Measurements from ENCODE around the gene SLC39A1.
A peak's percentile ranks its signal among the peaks of the same experiment; 100 is the strongest.

The SLC39A1 gene

DNA sequence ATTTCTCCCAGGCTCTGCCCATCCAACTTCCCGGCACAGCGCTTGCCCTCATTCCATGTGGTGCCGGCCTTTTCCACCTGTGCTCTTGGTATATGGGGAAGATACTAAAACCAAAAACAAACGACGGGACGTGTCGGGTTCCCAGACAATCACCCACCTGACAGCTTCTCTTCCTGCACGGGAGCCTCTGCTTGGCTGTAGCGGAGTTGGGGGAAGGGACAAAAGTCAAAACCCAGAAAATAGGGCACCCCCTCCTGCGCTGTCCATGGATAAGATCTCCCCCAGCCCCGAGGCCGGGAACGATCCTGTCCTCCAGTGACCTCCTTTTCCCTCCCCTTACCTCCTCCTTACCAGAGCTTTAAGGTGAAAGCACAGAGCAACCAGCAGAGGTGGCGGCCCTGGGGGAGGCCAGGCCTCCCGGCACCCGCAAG, 13.5 kb upstream of the SLC39A1 start:
- no peak for DNase-seq

DNA sequence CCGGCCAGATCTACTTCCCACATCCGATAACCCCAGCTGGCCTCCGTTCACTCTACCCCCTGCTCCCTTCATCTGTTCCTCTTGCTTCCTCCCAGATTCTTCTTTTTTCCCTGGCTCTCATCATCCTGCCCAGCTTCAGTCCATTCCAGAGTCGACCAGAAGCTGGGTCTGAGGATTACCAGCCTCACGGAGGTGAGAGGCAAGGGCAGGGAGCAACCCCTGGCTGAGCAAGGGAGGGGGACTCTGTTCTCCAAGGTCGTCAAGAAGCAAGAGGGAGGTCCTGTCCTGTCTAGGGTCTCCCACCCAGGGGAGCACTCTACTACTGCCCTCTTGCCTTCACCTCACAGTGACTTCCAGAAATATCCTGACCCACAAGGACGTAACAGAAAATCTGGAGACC, 10.2 kb upstream of the SLC39A1 start:
- no peak for DNase-seq

DNA sequence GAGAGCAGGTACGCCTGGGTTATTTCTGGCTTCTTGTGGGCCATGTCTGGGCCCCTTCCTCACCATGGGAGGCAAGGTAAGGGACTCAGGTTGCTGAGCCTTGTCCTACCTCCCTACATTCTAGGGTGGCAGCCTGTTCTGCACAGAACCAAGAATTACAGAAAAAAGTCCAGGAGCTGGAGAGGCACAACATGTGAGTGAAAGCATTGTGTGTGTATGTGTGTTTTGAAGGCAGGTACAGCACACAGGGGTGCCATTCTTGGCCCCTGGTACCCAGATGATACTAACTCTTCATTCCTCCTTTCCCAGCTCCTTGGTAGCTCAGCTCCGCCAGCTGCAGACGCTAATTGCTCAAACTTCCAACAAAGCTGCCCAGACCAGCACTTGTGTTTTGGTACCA, 9.7 kb upstream of the SLC39A1 start:
- no peak for DNase-seq

DNA sequence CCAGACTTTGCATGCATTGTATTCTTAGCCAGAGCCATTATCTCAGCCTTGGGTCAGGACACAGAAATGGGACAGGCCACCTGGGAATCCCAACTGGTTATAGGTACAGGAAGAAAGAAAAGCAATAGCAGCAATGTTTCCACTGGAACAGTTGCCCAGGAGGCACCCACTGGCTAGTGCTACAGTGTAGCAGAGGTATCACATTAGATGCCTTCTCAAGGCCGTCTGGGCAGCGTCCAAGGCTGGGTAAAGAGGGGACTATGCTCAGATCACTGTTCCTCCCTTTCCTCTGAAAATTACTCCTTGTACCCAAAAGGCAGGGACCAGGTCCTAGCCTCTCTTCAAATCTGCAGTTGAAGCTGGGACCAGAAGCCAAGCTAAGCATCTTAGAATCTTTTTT, 7.0 kb upstream of the SLC39A1 start:
- DNase-seq = no peak

DNA sequence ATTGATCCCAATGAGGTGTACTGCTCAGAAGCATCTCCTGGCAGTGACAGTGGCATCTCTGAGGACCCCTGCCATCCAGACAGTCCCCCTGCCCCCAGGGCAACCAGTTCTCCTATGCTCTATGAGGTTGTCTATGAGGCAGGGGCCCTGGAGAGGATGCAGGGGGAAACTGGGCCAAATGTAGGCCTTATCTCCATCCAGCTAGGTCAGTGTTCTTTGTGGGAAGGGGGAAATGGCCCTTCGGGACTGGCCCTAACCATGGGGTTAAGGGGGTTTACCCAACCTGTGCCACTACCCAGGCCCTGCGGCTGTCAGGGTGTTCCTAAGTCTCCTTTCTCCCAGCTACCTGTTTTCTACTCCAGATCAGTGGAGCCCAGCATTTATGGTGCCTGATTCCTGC, 5.6 kb upstream of the SLC39A1 start:
- no peak for DNase-seq

DNA sequence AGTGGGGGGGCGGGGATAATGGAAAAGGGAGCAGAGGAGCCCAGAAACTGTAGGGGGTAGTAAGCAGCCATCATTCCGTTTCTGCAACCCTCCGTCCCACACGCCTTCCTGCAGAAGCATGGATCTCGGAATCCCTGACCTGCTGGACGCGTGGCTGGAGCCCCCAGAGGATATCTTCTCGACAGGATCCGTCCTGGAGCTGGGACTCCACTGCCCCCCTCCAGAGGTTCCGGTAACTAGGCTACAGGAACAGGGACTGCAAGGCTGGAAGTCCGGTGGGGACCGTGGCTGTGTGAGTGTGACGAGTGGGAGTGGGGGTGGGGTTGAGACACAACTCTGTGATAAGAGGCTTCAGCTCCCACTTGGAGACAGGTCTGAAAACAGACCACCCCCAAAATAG, 5.1 kb upstream of the SLC39A1 start:
- no peak for DNase-seq

DNA sequence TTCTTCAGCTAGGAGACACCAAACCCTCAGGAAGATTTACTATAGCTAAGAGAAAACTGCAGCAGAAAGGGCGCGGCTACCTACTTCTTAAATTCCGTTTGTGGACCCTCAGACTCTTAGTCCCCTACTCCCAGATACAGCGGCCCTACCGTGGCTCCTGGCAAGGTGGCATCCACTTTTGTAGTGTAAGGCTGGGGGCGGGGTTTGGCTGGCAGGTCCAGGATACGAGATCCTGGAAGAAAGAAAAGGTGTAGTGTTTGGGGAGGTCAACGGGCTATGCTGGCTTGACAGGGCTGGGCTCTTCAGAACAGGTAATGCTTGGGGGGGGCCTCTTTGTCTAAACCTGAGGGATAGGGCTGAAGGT, 4.6 kb upstream of the SLC39A1 start:
- DNase-seq = no peak

DNA sequence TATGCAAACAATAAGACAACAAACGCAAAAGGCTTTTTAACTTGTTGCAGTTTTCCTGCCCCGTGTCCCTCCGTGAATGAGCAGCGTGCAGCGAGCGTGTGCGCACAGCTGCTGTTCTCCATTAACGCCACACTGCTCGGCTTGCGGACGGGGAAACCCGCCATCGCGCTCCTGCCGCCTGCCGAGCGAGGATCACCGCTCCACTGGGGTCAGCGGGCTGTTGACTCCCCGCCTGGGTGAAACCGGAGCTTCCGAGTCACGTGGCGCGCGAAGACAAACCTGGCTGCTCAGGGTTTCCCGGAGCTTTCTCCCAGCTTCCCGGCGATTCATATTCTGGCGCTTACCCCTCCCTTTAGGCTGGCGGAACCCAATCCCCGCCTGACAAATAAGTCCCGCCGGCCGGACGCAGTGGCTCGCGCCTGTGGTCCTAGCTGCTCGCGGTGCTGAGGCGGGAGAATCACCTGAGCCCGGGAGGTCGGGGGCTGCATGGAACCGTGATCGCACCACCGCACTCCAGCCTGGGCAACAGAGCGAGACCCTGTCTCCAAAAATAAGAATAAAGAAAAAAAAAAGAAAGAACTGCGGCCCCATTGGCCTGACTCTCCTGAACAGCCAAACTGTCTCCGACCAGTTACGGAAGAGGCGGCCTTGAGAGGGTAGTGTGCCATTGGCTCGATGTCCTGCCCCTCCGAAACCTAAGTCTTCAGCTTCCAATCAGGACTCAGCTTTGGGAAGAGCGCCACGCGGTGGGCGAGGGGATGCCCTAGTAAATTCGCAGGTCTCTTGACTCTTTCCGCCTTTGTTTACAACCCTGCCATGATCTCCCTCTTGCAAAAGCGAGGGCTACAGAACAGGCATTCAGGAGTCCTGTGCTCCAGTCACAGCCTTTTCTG, 4.0 kb upstream of the SLC39A1 start, which contains the start of gene CREB3L4:
Gene CREB3L4 (plus strand): TSS at position 796 of the 893 bp plus-strand sequence. CDS start 624 bp downstream, outside the sequence.
- peak; percentile 95 for DNase-seq

DNA sequence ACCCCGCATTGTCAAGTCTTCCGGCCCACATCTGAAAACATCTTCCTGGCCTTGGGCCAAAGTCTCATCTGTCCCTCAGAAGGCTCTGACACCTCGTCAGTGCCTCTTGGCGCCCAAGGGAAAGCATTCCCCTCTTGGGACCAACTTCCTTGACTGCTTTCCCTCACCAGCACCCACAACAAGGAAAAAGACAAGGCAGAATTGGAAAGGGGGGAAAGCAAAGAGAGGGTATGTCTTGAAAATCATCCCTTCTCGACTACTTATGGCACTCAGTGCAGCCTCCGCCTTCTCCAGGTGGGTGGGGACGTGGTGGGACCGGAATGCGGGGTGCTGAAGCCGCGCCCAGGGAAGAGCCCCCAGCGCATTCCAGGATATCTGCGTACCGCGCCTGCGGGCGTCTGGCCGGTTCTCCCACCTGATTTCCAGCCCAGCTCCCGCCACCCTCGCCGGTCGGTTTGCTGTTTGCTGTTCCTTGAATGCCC, 554 bp upstream of the SLC39A1 start:
- DNase-seq = no peak

DNA sequence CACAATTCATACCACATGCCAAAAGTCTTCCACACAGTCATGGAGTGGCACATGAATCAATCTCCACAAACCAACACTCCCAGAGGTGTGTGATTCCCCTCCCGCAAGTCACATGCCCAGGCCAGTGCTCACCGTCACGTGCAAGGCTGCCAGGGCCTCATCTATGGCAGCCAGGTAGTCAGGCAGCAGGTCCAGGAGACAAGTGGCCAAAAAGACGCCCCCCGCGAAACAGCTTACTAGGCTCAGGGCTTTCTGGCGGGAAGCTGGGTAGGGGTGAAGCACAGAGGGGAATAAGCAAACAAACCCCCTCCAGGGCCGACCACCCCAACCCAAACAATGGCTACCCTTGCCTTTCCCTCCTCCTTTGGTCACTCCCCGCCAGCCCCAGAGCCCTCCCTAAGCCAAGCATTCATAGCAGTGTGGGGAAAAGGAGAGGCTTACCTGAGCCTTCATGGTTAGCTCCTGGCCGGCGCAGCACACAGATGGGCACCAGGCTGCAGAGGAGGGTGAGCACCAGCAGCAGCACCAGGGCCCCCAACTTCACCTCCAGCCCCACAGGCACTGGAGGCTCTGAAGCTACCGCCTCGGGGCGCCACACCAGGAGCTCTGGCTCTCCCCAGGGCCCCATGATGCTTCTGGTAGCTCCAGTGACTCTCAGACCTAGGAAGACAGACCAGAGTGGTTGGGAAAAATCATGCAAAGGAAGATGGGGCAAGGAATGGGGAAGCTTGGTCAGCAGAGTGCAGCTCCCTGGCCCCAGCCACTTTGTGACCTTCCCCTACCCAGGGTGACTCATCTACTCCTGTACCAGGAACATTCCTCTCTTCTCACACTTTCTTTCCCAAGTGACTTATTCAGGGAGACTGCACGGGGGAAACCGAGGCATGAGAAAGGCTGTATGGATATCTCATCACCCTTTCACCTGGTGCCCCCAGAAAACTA, 978 bp downstream of the SLC39A1 start:
- DNase-seq = no peak

DNA sequence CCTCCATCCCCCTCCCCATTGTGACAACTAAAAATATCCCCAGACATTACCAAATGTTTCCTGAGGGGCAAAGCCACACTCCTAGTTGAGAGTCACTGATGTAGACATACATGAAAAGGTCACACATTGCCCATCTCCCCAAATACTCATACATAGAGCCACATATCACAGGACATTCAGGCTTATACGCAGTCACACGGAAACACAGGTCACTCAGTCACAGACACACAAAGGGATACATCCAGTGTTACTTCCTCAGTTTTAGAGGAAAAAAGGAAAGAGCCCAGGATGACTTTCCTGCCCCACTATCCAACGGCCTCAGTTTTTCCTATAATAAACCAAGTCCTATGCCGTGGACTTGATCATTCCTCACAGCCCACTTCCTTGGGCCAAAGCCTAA, 1.9 kb downstream of the SLC39A1 start:
- DNase-seq = no peak

DNA sequence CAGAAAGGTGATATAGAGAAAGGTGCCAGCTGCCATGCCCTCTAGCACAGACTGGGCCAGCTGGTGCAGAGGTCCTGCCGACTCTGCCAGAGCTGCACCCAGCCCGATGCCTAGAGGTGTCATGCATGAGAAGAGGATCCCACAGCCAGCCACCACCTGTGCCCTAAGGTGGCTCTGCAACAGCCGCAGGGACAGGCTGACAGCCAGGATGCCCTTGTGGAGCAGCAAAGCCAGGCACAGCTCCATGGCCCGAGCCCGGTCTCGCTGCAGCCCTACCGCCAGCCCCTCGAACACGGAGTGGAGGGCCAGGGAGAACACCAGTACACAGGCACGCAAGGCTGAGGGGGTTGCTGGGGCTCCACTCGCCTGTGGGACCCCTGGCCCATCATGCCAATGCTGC, 3.1 kb downstream of the SLC39A1 start:
- DNase-seq = no peak

DNA sequence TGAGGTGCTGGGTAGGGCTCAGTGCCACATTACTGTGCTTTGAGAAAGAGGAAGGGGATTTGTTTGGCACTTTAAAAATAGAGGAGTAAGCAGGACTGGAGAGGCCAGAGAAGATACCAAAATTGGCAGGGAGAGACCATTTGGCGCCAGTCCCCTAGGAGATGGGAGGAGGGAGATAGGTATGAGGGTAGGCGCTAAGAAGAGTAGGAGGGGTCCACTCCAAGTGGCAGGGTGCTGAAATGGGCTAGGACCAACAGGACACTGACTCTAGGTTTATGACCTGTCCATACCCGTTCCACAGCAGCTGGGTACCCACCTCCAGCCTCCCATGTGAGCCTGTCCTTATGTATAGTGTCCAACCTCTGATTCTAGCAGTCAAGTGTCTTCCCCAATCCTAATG, 3.9 kb downstream of the SLC39A1 start:
- no peak for DNase-seq

DNA sequence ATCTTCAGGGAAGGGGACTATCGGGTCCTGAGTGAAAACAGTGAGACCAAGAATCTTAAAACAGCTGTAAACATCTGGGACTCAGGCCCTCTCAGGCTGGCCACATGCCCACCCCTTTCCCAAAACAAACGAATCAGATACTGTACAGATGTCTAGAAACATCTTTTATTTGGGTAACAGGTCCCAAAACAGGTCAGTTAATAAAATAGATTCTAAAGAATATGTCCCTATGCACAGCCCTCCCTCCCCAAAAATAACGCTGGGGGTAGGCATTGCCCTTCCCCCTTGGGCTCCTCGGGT, 4.4 kb downstream of the SLC39A1 start:
- no peak for DNase-seq

DNA sequence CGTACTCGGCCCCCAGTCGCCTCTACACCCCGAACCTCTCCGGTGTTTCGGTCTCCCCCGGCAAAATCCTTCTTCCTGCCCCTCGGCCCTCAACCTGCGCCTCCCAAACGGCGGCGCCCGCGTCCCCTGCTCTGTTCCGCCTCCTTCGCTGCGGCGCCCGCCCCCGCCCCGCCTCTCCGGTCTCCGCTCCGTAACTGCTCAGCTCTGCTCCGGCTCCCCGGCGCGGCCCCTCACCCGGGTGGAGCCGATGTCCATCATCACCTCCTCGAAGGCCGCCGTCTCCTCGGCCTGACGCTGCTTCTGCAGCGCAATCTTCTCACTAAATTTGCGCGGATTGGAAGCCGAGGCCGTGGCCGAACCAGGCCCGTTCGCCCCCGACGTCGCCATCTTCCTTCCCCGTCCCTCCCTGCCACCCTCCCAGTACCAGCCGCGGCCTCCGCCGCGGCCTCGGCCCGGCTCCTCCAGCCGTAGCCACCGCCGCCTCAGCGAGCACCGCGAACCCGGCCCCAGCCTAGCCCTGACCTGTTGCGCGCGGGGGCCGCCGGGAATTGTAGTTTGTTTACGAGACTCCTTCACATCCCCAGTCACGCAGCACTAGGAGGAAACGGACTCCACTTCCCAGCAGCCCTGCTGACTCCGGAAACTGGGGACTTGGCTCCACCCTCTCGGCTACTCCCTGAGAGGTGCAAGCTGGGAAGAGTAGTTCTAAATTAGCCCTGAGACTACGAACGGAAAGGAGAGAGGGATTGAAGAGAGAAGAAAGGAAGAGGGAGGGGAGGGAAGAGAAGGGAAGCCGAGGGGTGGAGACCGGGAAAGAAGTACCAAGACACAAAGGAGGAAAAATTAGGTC, 5.0 kb downstream of the SLC39A1 start, which contains the start of gene CRTC2:
Gene CRTC2 (minus strand): TSS at position 502 of the 850 bp plus-strand sequence. CDS start 115 bp downstream, at position 387.
- DNase-seq = peak; percentile 99

DNA sequence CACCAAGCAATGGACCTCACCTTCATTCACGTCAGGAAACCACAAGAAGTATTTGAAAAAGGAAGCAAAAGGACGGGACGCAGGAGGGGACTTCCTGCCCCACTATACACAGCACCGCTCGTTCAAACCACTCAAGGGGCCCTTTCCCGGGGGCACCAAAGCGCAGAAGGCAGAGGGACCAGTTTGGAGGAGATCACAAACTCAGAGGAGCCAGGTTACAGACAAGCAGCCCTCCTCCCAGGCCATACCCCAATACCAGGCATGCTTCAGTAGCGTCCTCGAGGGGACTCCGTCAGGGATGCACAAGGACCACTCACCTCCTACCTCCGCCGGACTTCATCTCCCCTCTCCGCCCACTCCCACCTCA, 5.6 kb downstream of the SLC39A1 start:
- peak; percentile 60 for DNase-seq

DNA sequence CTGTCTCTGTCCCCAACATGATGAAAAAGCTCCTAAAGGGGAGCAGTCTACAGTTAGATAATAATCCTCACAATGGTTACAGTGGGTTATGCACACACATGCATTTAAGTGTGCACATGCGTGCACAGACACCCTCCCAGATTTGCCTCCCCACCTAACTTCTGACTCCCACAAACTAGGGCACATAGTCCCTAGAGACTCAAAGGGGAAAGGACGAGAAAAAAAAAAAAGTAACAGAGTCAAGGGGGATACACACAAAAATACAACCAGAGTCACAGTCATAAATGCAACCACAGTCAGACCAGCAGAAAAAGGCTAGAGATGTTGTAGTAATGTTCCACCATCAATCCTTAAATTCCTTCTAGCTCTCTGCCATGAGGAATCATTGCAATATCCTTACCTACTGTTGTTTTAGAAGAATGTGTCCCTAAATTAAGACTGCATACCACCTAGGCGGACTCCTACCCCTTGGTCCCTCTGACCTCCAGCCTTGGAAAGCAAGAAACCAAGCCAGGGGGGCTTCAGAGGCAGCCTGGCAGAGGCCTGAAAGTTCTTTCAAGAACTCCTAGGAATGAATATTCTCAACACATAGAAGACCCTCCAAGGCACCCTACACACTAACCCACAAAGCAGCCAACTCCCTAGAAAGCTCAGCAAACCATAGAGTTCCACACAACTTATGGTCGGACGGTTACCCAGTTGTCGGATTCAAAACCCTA, 6.2 kb downstream of the SLC39A1 start:
- DNase-seq = no peak

DNA sequence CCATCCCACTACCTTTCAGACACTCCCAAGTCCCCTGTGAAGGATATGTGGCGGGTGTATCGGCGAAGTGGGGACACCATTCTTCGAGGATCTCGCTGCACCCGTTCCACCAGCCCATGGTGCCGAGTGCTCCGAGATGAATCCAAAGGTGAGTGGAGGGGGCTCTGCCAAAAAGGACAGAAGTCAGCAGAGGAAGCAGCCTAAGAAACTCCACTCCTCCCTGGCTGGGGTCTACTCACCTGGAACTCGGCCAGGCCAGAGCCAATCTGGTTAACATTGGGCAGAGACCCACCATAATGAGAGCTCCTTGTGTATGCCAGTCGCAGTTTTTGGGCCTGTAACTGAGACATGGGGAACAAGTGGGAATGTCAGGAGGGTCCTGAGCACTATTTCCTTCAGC, 8.5 kb downstream of the SLC39A1 start:
- no peak for DNase-seq

DNA sequence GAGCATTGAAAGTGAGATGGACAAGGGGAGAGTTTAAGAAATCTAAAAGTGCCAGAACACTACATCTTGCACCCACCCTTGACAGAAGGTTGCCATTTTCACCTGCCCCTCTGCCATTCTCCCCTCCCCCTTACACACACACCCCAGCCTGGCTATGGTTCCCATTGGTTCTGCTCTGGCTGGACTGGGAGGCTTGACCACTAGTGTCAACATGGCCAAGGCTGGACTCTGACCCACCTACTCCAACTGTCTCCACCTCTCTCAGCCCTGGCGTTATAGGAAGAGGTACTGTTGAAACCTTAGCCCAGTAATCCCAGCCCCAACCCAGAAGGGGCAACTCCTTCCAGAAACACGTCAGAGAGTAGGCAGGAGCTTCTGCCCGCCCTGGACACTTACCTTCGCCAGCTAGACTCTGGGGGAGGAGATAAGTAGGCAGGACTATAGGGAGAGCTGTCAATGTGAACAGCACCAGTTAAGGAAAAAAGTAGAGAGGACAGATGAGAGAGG, 9.4 kb downstream of the SLC39A1 start:
- no peak for DNase-seq

DNA sequence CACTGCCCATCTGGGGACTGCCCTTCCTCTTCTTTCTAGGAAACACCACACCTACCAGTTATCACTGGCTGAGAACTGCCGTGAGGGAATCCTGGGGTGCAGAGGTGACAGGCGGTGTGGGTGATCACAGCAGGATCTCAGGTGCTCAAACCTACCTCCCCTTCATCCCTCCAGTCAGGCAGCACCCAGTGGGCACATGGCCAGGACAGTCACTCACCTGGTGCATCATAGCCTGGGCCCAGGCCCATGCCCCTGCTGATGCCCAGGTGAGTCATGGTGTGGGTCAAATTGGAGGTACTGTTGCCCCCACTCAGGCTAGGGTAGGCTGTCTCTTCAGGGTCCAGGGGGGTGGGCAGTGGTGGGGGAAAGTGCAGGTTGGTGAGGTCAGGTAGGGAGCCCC, 11.5 kb downstream of the SLC39A1 start:
- no peak for DNase-seq

DNA sequence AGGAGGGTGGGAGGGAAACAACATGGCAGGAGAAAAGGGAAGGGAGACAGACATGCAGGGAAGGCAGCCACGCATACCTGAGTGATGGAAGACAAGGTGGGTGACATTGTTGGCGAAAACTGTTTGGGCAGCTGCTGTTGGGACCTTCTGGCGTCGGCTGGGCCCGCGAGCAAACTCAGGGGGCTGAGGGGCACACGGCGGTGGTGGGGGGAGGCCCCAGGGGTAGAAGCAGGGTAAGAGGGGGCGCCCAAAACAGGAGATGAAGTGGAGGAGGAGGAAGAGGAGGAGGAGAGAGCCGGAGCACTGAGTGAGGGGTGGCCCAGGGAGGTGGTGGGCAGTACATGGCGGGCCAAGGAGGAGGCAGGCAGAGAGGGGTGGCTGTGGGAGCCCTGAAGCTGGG, 12.2 kb downstream of the SLC39A1 start:
- no peak for DNase-seq

All from activated CD4-positive, alpha-beta T cell treated with anti-CD3 and anti-CD28 coated beads, Interleukin-10, Interleukin-2, amounts not matched to agents 100 ng/mL and 50 ng/mL, durations not matched to agents 16 hours and 8 hours (primary cell).